Measurements from ENCODE around the gene DEF6.
"Not testable (repeated sequence)": the region's sequence is repeated elsewhere in the genome, so short reads cannot be mapped to it uniquely, and the experiment has no call there.

GRCh38 chr6:35307138-35307537 is 9.5 kb downstream of the DEF6 start:
- TF ChIP-seq CTCF (IDR thresholded peaks at IDR 0.05); REST (IDR thresholded peaks at IDR 0.05; ENCODE audit: insufficient read depth in 1 of 2, low read depth in 2 of 2, low read length in 1 of 2): not testable (repeated sequence)

Measured in Panc1 (cell line).